NCI-H82 (cell line): ENCODE data around the gene ABCF3.

ENCODE experiments used
- DNase-seq: peaks from one replicate; lab custom pipeline; 2025; lab: John Stamatoyannopoulos, UW

The ABCF3 gene

GRCh38 chr3:184233127-184233843 is 47.3 kb downstream of the ABCF3 start:
- no peak for DNase-seq

- DNase-seq: no peak
These were observed 48.2 kb downstream of the ABCF3 start for GRCh38 chr3:184234224-184234623.

GRCh38 chr3:184234671-184235380 is 48.8 kb downstream of the ABCF3 start:
- no peak for DNase-seq

- peak; percentile 87 for DNase-seq
These were observed 49.5 kb downstream of the ABCF3 start for GRCh38 chr3:184235381-184236032.

GRCh38 chr3:184236033-184236410 is 50.0 kb downstream of the ABCF3 start:
- DNase-seq: no peak

- no peak for DNase-seq
These were observed 50.6 kb downstream of the ABCF3 start for GRCh38 chr3:184236636-184237035.

GRCh38 chr3:184237211-184237610 is 51.2 kb downstream of the ABCF3 start:
- no peak for DNase-seq

GRCh38 chr3:184237807-184238206 is 51.8 kb downstream of the ABCF3 start:
- DNase-seq: no peak

- DNase-seq: no peak
These were observed 52.3 kb downstream of the ABCF3 start for GRCh38 chr3:184238246-184238818.

- no peak for DNase-seq
These were observed 53.2 kb downstream of the ABCF3 start for GRCh38 chr3:184239221-184239620.

- DNase-seq: no peak
These were observed 53.7 kb downstream of the ABCF3 start for GRCh38 chr3:184239708-184240107.

GRCh38 chr3:184240384-184241140 is 54.6 kb downstream of the ABCF3 start:
- no peak for DNase-seq

GRCh38 chr3:184241141-184241446 is 55.1 kb downstream of the ABCF3 start:
- DNase-seq: no peak

GRCh38 chr3:184241447-184242296 is 55.7 kb downstream of the ABCF3 start:
- DNase-seq: peak; percentile 62

GRCh38 chr3:184242297-184242685 is 56.3 kb downstream of the ABCF3 start:
- no peak for DNase-seq
